Thoracic aorta (tissue), 2 donors: ENCODE data around the gene MPIG6B. TPM values are rescaled to one million over a fixed set of nuclear protein-coding genes. Genes with fewer than 3 reads are reported as not detected.

ENCODE experiments used
- ATAC-seq: fragments of 150-250 bp; one replicate; pipeline ENCODE4 v1.8.0; 2017; ENCODE audit warnings: low read depth; ENCODE audit not compliant: insufficient number of reproducible peaks, low FRiP score
- DNase-seq: peaks from one replicate; pipeline ENCODE4 v3.0.0-alpha.2; 2020; ENCODE audit warnings: low spot score
- H3K27ac ChIP-seq, 2 donors: fragments of 200-600 bp; sonication (generic); 1 replicate in 1 of 2; 2 replicates in 1 of 2; pipeline ENCODE4 v1.5.1; 2016; ENCODE audit warnings: mild to moderate bottlenecking in 2 of 2, moderate library complexity in 2 of 2
- H3K27me3 ChIP-seq: fragments of 200-600 bp; sonication (generic); replicated peaks from 2 replicates; pipeline ENCODE4 v1.6.0; 2016; ENCODE audit warnings: mild to moderate bottlenecking; ENCODE audit not compliant: insufficient read depth
- H3K36me3 ChIP-seq: fragments of 200-600 bp; sonication (generic); one replicate; pipeline ENCODE4 v1.5.1; 2016
- H3K4me1 ChIP-seq, 2 donors: fragments of 200-600 bp; sonication (generic); 1 replicate in 1 of 2; 2 replicates in 1 of 2; pipeline versions ENCODE4 v1.5.1 to v1.6.0; 2016; ENCODE audit warnings: low read depth in 2 of 2, mild to moderate bottlenecking in 1 of 2; ENCODE audit not compliant: control insufficient read depth in 1 of 2
- H3K4me3 ChIP-seq: fragments of 200-600 bp; sonication (generic); 2 replicates; pipeline ENCODE4 v1.5.1; 2016; ENCODE audit warnings: mild to moderate bottlenecking
- H3K9me3 ChIP-seq: fragments of 200-600 bp; sonication (generic); 2 replicates; pipeline ENCODE4 v1.5.1; 2016
- total RNA-seq, 2 donors: library from RNA; depleted of rRNA; stranded (reverse); fragments of >200 nt; gene quantifications; one replicate each; pipeline versions ENCODE4 v1.1.0 to v1.2.3, GENCODE V29; 2016
- TF ChIP-seq, protein P1 (sequence below): fragments of 200-600 bp; sonication (generic); IDR thresholded peaks from one replicate; pipeline ENCODE4 v1.5.1; 2019; ENCODE audit warnings: antibody characterized with exemption

The MPIG6B gene
- total RNA-seq, 2 donors from 2014 or later: not detected

GRCh38 chr6:31680226-31681134 is 42.7 kb upstream of the MPIG6B start, which contains the start of gene LY6G5C:
TSS of gene LY6G5C (minus strand) at chr6:31681067. CDS start at chr6:31680373, 694 bp downstream.
- H3K36me3 ChIP-seq: no peaks in the 10 kb centered on the region
- peak; percentile 91 for ATAC-seq
- no peaks in the 10 kb centered on the region for H3K9me3 ChIP-seq
- peak within 1 kb of the TSS; percentile 17 to 65 for H3K27ac ChIP-seq
- TF ChIP-seq, protein P1, sequence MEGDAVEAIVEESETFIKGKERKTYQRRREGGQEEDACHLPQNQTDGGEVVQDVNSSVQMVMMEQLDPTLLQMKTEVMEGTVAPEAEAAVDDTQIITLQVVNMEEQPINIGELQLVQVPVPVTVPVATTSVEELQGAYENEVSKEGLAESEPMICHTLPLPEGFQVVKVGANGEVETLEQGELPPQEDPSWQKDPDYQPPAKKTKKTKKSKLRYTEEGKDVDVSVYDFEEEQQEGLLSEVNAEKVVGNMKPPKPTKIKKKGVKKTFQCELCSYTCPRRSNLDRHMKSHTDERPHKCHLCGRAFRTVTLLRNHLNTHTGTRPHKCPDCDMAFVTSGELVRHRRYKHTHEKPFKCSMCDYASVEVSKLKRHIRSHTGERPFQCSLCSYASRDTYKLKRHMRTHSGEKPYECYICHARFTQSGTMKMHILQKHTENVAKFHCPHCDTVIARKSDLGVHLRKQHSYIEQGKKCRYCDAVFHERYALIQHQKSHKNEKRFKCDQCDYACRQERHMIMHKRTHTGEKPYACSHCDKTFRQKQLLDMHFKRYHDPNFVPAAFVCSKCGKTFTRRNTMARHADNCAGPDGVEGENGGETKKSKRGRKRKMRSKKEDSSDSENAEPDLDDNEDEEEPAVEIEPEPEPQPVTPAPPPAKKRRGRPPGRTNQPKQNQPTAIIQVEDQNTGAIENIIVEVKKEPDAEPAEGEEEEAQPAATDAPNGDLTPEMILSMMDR: peak; percentile 58
- H3K27me3 ChIP-seq: no peaks in the 10 kb centered on the region
- H3K4me3 ChIP-seq: peak within 1 kb of the TSS; percentile 82
- peak; percentile 52 for DNase-seq
- peaks cover 0 to 15% of the 10 kb centered on the region in 2 donors for H3K4me1 ChIP-seq

DNA sequence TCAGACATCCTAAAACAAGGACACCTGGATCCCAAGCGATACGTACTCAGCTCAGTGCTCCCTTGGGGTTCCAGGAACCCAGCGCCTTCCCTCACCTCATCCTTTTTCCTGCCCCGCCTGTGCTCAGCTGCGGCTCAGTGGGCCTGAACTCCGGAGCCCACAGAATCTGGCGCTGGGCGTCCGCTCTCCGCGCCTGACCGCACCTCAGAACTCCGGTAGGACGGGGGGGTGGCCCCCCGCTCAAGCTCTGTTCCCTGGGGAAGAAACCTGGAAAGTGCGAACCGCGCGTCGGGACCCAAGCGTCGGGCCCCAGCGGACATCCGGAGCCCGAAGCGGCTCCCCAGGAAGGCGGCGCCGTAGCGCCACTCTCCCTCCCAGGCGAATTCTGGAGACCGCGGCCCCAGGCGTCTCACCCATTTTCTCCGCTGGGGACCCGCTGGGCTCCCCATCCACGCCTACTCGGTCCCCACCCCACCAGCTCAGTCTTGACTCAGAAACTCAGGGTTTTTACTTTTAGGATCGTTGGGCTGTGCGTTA is 42.0 kb upstream of the MPIG6B start:
- DNase-seq: no peak
- Histone ChIP-seq H3K4me1 (peaks cover 0 to 15% of the 10 kb centered on the region in 2 donors), H3K4me3 (peak overlapping the region; percentile 82), H3K27ac (peak overlapping the region in 1 of 2 donors; percentile 65), H3K27me3 (no peaks in the 10 kb centered on the region), H3K9me3 (no peaks in the 10 kb centered on the region), H3K36me3 (no peaks in the 10 kb centered on the region)
- TF ChIP-seq, protein P1: peak; percentile 29
- no peak for ATAC-seq

DNA sequence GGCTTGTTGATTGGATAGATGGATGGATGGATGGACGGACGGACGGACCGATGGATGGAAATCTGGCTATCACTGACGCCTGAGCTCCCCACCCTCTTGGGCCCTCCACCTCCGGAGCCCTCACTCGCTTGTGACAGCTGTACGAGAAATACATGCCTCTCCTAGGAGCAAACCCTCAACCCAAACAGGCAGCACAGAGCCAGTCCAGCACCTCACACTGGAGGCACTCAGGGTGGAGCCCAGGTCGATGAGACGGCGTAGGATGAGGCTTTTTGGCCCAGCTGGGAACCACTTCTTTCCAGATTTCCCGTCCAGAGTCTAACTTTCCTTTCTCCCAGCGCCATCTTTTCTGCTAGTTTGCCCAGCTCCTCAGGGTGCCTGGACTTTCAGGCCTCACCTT is 39.6 kb upstream of the MPIG6B start:
- TF ChIP-seq, protein P1: no peak
- no peak for ATAC-seq
- no peaks in the 10 kb centered on the region for H3K27me3 ChIP-seq
- no peaks in the 10 kb centered on the region for H3K9me3 ChIP-seq
- H3K4me1 ChIP-seq: peaks cover 0 to 15% of the 10 kb centered on the region in 2 donors
- H3K36me3 ChIP-seq: peaks cover 18% of the 10 kb centered on the region
- H3K27ac ChIP-seq: no peak overlapping the region
- no peak overlapping the region for H3K4me3 ChIP-seq
- no peak for DNase-seq

GRCh38 chr6:31686483-31686882 is 36.7 kb upstream of the MPIG6B start:
- TF ChIP-seq, protein P1: no peak
- no peak for ATAC-seq
- Histone ChIP-seq H3K36me3 (peaks cover 46% of the 10 kb centered on the region), H3K4me3 (no peak overlapping the region), H3K27me3 (no peaks in the 10 kb centered on the region), H3K27ac (no peak overlapping the region), H3K9me3 (no peaks in the 10 kb centered on the region), H3K4me1 (peaks cover 0 to 4% of the 10 kb centered on the region in 2 donors)
- no peak for DNase-seq

GRCh38 chr6:31687321-31687720 is 35.9 kb upstream of the MPIG6B start:
- Histone ChIP-seq H3K27me3 (no peaks in the 10 kb centered on the region), H3K9me3 (no peaks in the 10 kb centered on the region), H3K4me3 (no peak overlapping the region), H3K36me3 (peaks cover 48% of the 10 kb centered on the region), H3K4me1 (no peaks in the 10 kb centered on the region), H3K27ac (no peak overlapping the region)
- DNase-seq: no peak
- no peak for ATAC-seq
- TF ChIP-seq, protein P1: no peak
